Measurements from ENCODE around the gene CHST8.

Gene CHST8

DNA sequence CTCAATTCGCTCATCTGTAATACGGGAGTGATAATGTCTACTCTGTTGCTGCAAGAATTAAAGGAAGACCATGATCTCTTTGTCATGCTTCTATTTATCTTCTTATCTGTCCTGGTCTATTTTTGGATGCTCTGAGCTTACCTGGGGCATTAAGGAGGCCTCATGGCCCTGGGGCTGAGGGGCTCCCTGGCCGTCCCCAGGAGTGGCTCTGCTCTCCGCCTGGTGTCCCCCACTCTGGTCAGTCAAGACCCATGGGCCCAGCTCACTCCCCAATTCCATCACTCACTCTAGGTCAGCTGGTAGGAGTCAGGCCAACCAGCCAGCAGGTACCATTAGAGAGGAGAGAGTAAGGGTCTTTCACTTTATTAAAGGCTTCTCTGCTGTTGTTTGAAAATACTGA, 1.1 kb upstream of the CHST8 start:
- Histone ChIP-seq H2AFZ (ENCODE audit: low read depth, low read length) (no peak overlapping the region), H2BK120ac (ENCODE audit: low read depth, low read length) (no peak overlapping the region), H4K91ac (ENCODE audit: low read length) (no peak overlapping the region), H3K4ac (ENCODE audit: low read depth in 1 of 2, low read length in 2 of 2) (no peak overlapping the region), H3K4me3 (ENCODE audit: insufficient read depth in 1 of 2, low read depth in 1 of 2, low read length in 2 of 2) (no peak overlapping the region), H3K18ac (ENCODE audit: low read depth in 1 of 2, low read length in 2 of 2) (no peak overlapping the region), H3K9ac (ENCODE audit: low read length) (no peak overlapping the region), H3K4me2 (ENCODE audit: low read length, poor library complexity, severe bottlenecking) (no peak overlapping the region), H2BK5ac (ENCODE audit: low read depth, low read length, poor library complexity, severe bottlenecking) (no peak overlapping the region), H3K14ac (ENCODE audit: low read length in 2 of 2) (no peak overlapping the region), H3K27me3 (ENCODE audit: control insufficient read depth in 1 of 2, insufficient read depth in 1 of 2, low read length in 2 of 2) (peaks cover 51 to 73% of the 10 kb centered on the region in 2 experiments), H2BK15ac (ENCODE audit: low read depth, poor library complexity, severe bottlenecking) (no peak overlapping the region), H3K23ac (ENCODE audit: low read length in 2 of 2) (no peak overlapping the region), H3K36me3 (ENCODE audit: control insufficient read depth in 1 of 2, insufficient read depth in 2 of 2, low read depth in 1 of 2, low read length in 2 of 2) (peaks cover 0 to 3% of the 10 kb centered on the region in 2 experiments), H2AK5ac (ENCODE audit: low read length, severe bottlenecking) (no peak overlapping the region), H3K79me1 (replicated peaks; ENCODE audit: low read length, poor library complexity, severe bottlenecking) (no peaks in the 10 kb centered on the region), H3K9me3 (ENCODE audit: control insufficient read depth, low read length) (no peaks in the 10 kb centered on the region), H3K4me1 (ENCODE audit: control insufficient read depth, insufficient read depth, low read depth, low read length) (peaks cover 19% of the 10 kb centered on the region), H3K27ac (ENCODE audit: low read length, poor library complexity, severe bottlenecking) (no peak overlapping the region), H2BK12ac (ENCODE audit: low read length in 2 of 2) (no peak overlapping the region), H4K8ac (ENCODE audit: low read length) (no peak overlapping the region)
- DNase-seq, result no peak
- 96% methylated on average over 3 of the region's 4 CpGs for WGBS

DNA sequence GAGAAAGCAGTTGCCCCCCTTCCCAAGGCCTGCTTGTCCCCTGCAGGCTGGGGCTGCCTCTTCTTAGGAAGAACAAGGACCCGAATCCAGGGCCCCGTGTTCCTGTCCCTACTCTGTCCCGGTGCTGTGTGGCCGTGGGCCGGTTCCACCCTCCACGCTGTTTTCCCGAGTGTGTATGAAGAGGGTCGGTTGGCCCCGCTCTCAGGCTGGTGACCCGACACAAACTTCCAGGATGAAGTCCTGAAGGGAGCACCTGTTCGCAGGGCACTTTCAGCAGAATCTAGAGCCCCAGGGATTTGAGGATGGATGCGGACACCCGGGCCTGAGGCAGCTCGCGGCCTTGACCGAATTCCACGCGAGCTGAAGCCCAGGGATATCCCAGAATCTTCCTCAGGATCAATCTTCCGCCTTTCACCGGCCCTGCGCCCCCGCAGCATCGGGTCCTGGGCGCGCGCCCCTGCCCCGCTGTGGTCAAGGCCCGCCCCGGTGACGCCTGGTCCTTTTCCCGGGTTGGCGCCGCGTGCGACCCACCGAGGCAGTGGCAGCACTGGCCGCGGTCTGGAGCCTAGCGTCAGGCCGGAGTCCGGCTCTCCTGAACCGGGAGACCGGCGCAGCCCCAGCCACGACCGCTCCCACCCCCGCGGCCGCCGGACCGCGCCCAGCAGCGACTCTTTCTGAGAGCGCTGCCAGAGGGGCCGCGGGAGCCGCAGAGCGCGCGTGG, 528 bp upstream of the CHST8 start:
- Histone ChIP-seq H3K9ac (ENCODE audit: low read length) (no peak overlapping the region), H3K27ac (ENCODE audit: low read length, poor library complexity, severe bottlenecking) (no peak overlapping the region), H3K18ac (ENCODE audit: low read depth in 1 of 2, low read length in 2 of 2) (no peak overlapping the region), H3K14ac (ENCODE audit: low read length in 2 of 2) (no peak overlapping the region), H3K4me3 (ENCODE audit: insufficient read depth in 1 of 2, low read depth in 1 of 2, low read length in 2 of 2) (no peak overlapping the region), H3K4ac (ENCODE audit: low read depth in 1 of 2, low read length in 2 of 2) (no peak overlapping the region), H4K8ac (ENCODE audit: low read length) (no peak overlapping the region), H2AK5ac (ENCODE audit: low read length, severe bottlenecking) (no peak overlapping the region), H2AFZ (ENCODE audit: low read depth, low read length) (no peak overlapping the region), H3K27me3 (ENCODE audit: control insufficient read depth in 1 of 2, insufficient read depth in 1 of 2, low read length in 2 of 2) (peaks cover 51 to 78% of the 10 kb centered on the region in 2 experiments), H3K4me2 (ENCODE audit: low read length, poor library complexity, severe bottlenecking) (peak overlapping the region; percentile 70), H3K9me3 (ENCODE audit: control insufficient read depth, low read length) (no peaks in the 10 kb centered on the region), H3K23ac (ENCODE audit: low read length in 2 of 2) (no peak overlapping the region), H2BK120ac (ENCODE audit: low read depth, low read length) (no peak overlapping the region), H3K79me1 (replicated peaks; ENCODE audit: low read length, poor library complexity, severe bottlenecking) (no peaks in the 10 kb centered on the region), H3K36me3 (ENCODE audit: control insufficient read depth in 1 of 2, insufficient read depth in 2 of 2, low read depth in 1 of 2, low read length in 2 of 2) (peaks cover 0 to 3% of the 10 kb centered on the region in 2 experiments), H2BK15ac (ENCODE audit: low read depth, poor library complexity, severe bottlenecking) (no peak overlapping the region), H2BK5ac (ENCODE audit: low read depth, low read length, poor library complexity, severe bottlenecking) (no peak overlapping the region), H4K91ac (ENCODE audit: low read length) (no peak overlapping the region), H2BK12ac (ENCODE audit: low read length in 2 of 2) (no peak overlapping the region), H3K4me1 (ENCODE audit: control insufficient read depth, insufficient read depth, low read depth, low read length) (peaks cover 19% of the 10 kb centered on the region)
- DNase-seq, result no peak
- WGBS, result 23% methylated on average over 43 of the region's 60 CpGs

DNA sequence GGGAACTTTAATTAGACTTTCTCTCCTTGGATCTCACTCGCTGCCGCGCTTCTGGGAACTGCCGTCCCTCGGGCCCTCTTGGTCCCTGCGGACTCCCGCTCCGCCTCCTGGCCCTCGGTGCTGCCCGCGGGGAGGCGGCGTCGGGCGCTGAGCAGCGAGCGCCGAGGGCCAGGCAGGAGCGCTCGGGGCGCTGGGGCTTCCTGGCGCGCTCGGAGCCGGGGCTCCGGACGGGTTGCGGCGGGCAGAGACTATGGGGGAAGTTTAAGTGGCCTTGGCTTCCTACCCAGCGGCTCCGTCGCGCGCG, 704 bp downstream of the CHST8 start:
- no peak overlapping the region for H3K18ac ChIP-seq (ENCODE audit: low read depth in 1 of 2, low read length in 2 of 2)
- no peak overlapping the region for H2BK15ac ChIP-seq (ENCODE audit: low read depth, poor library complexity, severe bottlenecking)
- peak overlapping the region; percentile 44 for H3K4me2 ChIP-seq (ENCODE audit: low read length, poor library complexity, severe bottlenecking)
- WGBS, result 3% methylated on average over 22 of the region's 35 CpGs
- no peak overlapping the region for H3K27ac ChIP-seq (ENCODE audit: low read length, poor library complexity, severe bottlenecking)
- no peaks in the 10 kb centered on the region for H3K9me3 ChIP-seq (ENCODE audit: control insufficient read depth, low read length)
- no peak overlapping the region for H2BK5ac ChIP-seq (ENCODE audit: low read depth, low read length, poor library complexity, severe bottlenecking)
- H2BK120ac ChIP-seq (ENCODE audit: low read depth, low read length), result no peak overlapping the region
- peaks cover 19% of the 10 kb centered on the region for H3K4me1 ChIP-seq (ENCODE audit: control insufficient read depth, insufficient read depth, low read depth, low read length)
- no peak overlapping the region for H4K8ac ChIP-seq (ENCODE audit: low read length)
- H3K36me3 ChIP-seq (ENCODE audit: control insufficient read depth in 1 of 2, insufficient read depth in 2 of 2, low read depth in 1 of 2, low read length in 2 of 2), result peaks cover 0 to 3% of the 10 kb centered on the region in 2 experiments
- H3K27me3 ChIP-seq (ENCODE audit: control insufficient read depth in 1 of 2, insufficient read depth in 1 of 2, low read length in 2 of 2), result peaks cover 51 to 74% of the 10 kb centered on the region in 2 experiments
- no peak overlapping the region for H2AFZ ChIP-seq (ENCODE audit: low read depth, low read length)
- H2AK5ac ChIP-seq (ENCODE audit: low read length, severe bottlenecking), result no peak overlapping the region
- H3K79me1 ChIP-seq (replicated peaks; ENCODE audit: low read length, poor library complexity, severe bottlenecking), result no peaks in the 10 kb centered on the region
- no peak for DNase-seq
- H2BK12ac ChIP-seq (ENCODE audit: low read length in 2 of 2), result no peak overlapping the region
- no peak overlapping the region for H3K4me3 ChIP-seq (ENCODE audit: insufficient read depth in 1 of 2, low read depth in 1 of 2, low read length in 2 of 2)
- no peak overlapping the region for H3K4ac ChIP-seq (ENCODE audit: low read depth in 1 of 2, low read length in 2 of 2)
- no peak overlapping the region for H4K91ac ChIP-seq (ENCODE audit: low read length)
- no peak overlapping the region for H3K9ac ChIP-seq (ENCODE audit: low read length)
- no peak overlapping the region for H3K23ac ChIP-seq (ENCODE audit: low read length in 2 of 2)
- H3K14ac ChIP-seq (ENCODE audit: low read length in 2 of 2), result no peak overlapping the region

DNA sequence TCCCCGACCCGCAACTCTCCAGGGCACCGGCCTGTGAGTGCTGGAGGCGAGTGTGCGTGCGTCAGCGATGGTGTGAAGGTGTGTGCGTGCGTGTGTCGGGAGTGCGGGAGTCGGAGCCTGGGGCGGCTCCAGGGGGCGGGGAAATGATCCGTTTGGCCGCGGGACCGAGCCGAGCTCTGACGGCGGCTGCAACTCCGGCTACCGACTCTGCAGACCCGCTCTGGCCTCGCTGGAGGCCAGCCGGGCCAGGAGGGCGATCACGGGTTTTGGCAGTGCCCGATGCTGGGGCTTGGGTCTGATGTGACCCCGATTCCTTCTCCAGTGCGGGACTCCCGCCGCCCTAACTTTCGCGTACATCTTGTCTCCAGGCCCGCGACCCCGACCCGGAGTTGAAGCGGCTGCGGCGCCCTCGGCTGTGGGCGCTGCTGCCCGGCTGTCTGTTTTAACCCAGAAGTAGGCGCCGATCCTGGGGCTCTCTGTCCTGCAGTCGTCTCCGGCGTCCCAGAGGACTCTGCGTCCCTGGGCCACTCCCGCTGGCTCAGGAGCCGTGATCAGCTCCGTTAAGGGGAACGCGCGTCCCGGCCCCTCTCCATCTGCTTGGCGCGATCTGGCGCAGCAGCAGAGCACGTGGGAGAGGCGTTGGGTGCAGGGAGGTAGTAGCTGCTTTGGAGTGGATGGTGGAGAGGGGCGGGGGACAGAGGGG, 1.2 kb downstream of the CHST8 start:
- no peak overlapping the region for H3K9ac ChIP-seq (ENCODE audit: low read length)
- DNase-seq, result no peak
- no peak overlapping the region for H3K23ac ChIP-seq (ENCODE audit: low read length in 2 of 2)
- H3K4ac ChIP-seq (ENCODE audit: low read depth in 1 of 2, low read length in 2 of 2), result no peak overlapping the region
- 3% methylated on average over 49 of the region's 64 CpGs for WGBS
- no peak overlapping the region for H2BK120ac ChIP-seq (ENCODE audit: low read depth, low read length)
- H3K4me1 ChIP-seq (ENCODE audit: control insufficient read depth, insufficient read depth, low read depth, low read length), result peaks cover 19% of the 10 kb centered on the region
- peaks cover 0 to 3% of the 10 kb centered on the region in 2 experiments for H3K36me3 ChIP-seq (ENCODE audit: control insufficient read depth in 1 of 2, insufficient read depth in 2 of 2, low read depth in 1 of 2, low read length in 2 of 2)
- H3K4me2 ChIP-seq (ENCODE audit: low read length, poor library complexity, severe bottlenecking), result peak overlapping the region; percentile 44
- no peak overlapping the region for H3K4me3 ChIP-seq (ENCODE audit: insufficient read depth in 1 of 2, low read depth in 1 of 2, low read length in 2 of 2)
- no peaks in the 10 kb centered on the region for H3K9me3 ChIP-seq (ENCODE audit: control insufficient read depth, low read length)
- H2AFZ ChIP-seq (ENCODE audit: low read depth, low read length), result no peak overlapping the region
- no peak overlapping the region for H3K27ac ChIP-seq (ENCODE audit: low read length, poor library complexity, severe bottlenecking)
- no peak overlapping the region for H2AK5ac ChIP-seq (ENCODE audit: low read length, severe bottlenecking)
- H2BK12ac ChIP-seq (ENCODE audit: low read length in 2 of 2), result no peak overlapping the region
- H3K18ac ChIP-seq (ENCODE audit: low read depth in 1 of 2, low read length in 2 of 2), result no peak overlapping the region
- no peak overlapping the region for H4K8ac ChIP-seq (ENCODE audit: low read length)
- H4K91ac ChIP-seq (ENCODE audit: low read length), result no peak overlapping the region
- H2BK5ac ChIP-seq (ENCODE audit: low read depth, low read length, poor library complexity, severe bottlenecking), result no peak overlapping the region
- no peaks in the 10 kb centered on the region for H3K79me1 ChIP-seq (replicated peaks; ENCODE audit: low read length, poor library complexity, severe bottlenecking)
- no peak overlapping the region for H2BK15ac ChIP-seq (ENCODE audit: low read depth, poor library complexity, severe bottlenecking)
- H3K14ac ChIP-seq (ENCODE audit: low read length in 2 of 2), result no peak overlapping the region
- H3K27me3 ChIP-seq (ENCODE audit: control insufficient read depth in 1 of 2, insufficient read depth in 1 of 2, low read length in 2 of 2), result peaks cover 51 to 74% of the 10 kb centered on the region in 2 experiments
